ENCODE measurements around the gene PLCD3.

DNA sequence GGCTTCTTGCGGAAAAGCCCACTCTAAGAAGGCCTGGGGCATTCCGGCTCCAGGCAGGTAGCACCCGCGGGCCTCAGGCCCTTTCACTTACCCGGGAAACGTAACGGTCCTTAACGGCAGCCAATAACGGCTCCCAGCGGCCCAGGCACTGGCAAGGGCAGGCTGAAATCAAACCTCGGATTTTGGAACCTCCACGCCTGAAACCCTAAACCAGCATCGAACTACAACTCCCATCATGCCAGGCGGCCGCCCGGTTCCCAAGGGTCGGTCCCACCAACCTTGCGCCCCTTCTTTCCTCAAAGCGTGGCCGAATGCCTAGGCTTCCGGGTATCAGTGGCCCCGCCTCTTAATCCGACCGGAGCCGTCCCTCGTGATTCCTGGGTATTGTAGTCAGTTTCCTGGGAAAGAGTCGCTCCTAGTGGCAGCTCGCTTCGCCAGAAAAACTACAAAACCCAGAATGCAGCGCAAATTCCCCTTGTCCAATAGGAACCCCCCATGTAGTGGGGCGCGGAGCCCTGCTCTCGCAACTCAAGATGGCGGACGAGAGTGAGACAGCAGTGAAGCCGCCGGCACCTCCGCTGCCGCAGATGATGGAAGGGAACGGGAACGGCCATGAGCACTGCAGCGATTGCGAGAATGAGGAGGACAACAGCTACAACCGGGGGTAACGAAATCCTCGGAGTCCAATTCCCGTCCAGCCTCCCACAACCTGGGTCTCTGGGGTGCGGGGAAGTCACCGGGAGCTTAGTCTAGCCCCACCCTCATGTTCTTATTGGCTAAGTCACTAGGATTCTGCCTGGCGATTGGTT lies 71.3 kb downstream of the PLCD3 start, which contains the start of gene NMT1:
- TF ChIP-seq, protein P1, sequence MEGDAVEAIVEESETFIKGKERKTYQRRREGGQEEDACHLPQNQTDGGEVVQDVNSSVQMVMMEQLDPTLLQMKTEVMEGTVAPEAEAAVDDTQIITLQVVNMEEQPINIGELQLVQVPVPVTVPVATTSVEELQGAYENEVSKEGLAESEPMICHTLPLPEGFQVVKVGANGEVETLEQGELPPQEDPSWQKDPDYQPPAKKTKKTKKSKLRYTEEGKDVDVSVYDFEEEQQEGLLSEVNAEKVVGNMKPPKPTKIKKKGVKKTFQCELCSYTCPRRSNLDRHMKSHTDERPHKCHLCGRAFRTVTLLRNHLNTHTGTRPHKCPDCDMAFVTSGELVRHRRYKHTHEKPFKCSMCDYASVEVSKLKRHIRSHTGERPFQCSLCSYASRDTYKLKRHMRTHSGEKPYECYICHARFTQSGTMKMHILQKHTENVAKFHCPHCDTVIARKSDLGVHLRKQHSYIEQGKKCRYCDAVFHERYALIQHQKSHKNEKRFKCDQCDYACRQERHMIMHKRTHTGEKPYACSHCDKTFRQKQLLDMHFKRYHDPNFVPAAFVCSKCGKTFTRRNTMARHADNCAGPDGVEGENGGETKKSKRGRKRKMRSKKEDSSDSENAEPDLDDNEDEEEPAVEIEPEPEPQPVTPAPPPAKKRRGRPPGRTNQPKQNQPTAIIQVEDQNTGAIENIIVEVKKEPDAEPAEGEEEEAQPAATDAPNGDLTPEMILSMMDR (IDR thresholded peaks at IDR 0.05), result no peak
- TF ChIP-seq POLR2A (IDR thresholded peaks at IDR 0.05) (peak; percentile 72 to 85), POLR2AphosphoS5 (IDR thresholded peaks at IDR 0.05) (peak; percentile 50 to 90 (median 89))

Measured in suprapubic skin (tissue), 4 donors.